IPS-20b (cell line): Measurements from ENCODE around the gene SHISA2.

Experiments
- H3K27ac ChIP-seq: one replicate; pipeline ENCODE4 v1.5.1; 2013; ENCODE audit warnings: low read length
- H3K27me3 ChIP-seq: 2 replicates; pipeline ENCODE4 v1.6.1; 2013; ENCODE audit warnings: mild to moderate bottlenecking, low read length, inconsistent platforms; ENCODE audit not compliant: insufficient read depth
- H3K36me3 ChIP-seq: 2 replicates; pipeline ENCODE4 v1.6.1; 2013; ENCODE audit warnings: low read depth, mild to moderate bottlenecking, inconsistent platforms, low read length, moderate library complexity; ENCODE audit not compliant: insufficient read depth
- H3K4me1 ChIP-seq: 2 replicates; pipeline ENCODE4 v1.6.1; 2013; ENCODE audit warnings: mild to moderate bottlenecking, control low read depth, inconsistent platforms, low read length, moderate library complexity; ENCODE audit not compliant: insufficient read depth
- H3K4me3 ChIP-seq: 2 replicates; pipeline ENCODE4 v1.5.1; 2013; ENCODE audit warnings: mild to moderate bottlenecking, low read length, inconsistent platforms
- H3K9ac ChIP-seq: 2 replicates; pipeline ENCODE4 v1.6.1; 2013; ENCODE audit warnings: low read depth, mild to moderate bottlenecking, inconsistent platforms, low read length, moderate library complexity
- H3K9me3 ChIP-seq: 2 replicates; pipeline ENCODE4 v1.6.1; 2013; ENCODE audit warnings: mild to moderate bottlenecking, low read depth, low read length, inconsistent platforms; ENCODE audit not compliant: insufficient read depth

SHISA2 gene

GRCh38 chr13:26046639-26047038 lies 5.2 kb downstream of the SHISA2 start:
- peaks cover 22% of the 10 kb centered on the region for H3K36me3 ChIP-seq
- peaks cover 47% of the 10 kb centered on the region for H3K27me3 ChIP-seq
- H3K9ac ChIP-seq: no peak overlapping the region
- no peaks in the 10 kb centered on the region for H3K9me3 ChIP-seq
- H3K4me1 ChIP-seq: no peaks in the 10 kb centered on the region; the same call in 1 of the 2 replicates
- no peak overlapping the region for H3K27ac ChIP-seq
- H3K4me3 ChIP-seq: no peak overlapping the region

- Histone ChIP-seq H3K4me3 (no peak overlapping the region), H3K9me3 (no peaks in the 10 kb centered on the region), H3K36me3 (peaks cover 22% of the 10 kb centered on the region), H3K27ac (no peak overlapping the region), H3K4me1 (no peaks in the 10 kb centered on the region; the same call in 1 of the 2 replicates), H3K27me3 (peaks cover 32% of the 10 kb centered on the region), H3K9ac (no peak overlapping the region)
Measured at GRCh38 chr13:26045142-26045541, 6.7 kb downstream of the SHISA2 start.

- H3K9me3 ChIP-seq: no peaks in the 10 kb centered on the region
- H3K4me3 ChIP-seq: no peak overlapping the region
- peaks cover 22% of the 10 kb centered on the region for H3K36me3 ChIP-seq
- H3K27ac ChIP-seq: no peak overlapping the region
- peaks cover 8% of the 10 kb centered on the region; the same call in 1 of the 2 replicates for H3K27me3 ChIP-seq
- no peak overlapping the region for H3K9ac ChIP-seq
- H3K4me1 ChIP-seq: no peaks in the 10 kb centered on the region
Measured at GRCh38 chr13:26042785-26043184, 9.0 kb downstream of the SHISA2 start.

GRCh38 chr13:26041444-26041843 lies 10.4 kb downstream of the SHISA2 start:
- Histone ChIP-seq H3K4me1 (no peaks in the 10 kb centered on the region), H3K4me3 (no peak overlapping the region), H3K36me3 (peaks cover 15% of the 10 kb centered on the region), H3K9ac (no peak overlapping the region), H3K9me3 (no peaks in the 10 kb centered on the region), H3K27ac (no peak overlapping the region), H3K27me3 (no peaks in the 10 kb centered on the region)

GRCh38 chr13:26038931-26039475 lies 12.8 kb downstream of the SHISA2 start:
- Histone ChIP-seq H3K27me3 (no peaks in the 10 kb centered on the region), H3K4me1 (no peaks in the 10 kb centered on the region), H3K4me3 (no peak overlapping the region), H3K27ac (no peak overlapping the region), H3K9ac (no peak overlapping the region), H3K9me3 (no peaks in the 10 kb centered on the region), H3K36me3 (no peaks in the 10 kb centered on the region)

- Histone ChIP-seq H3K9ac (no peak overlapping the region), H3K36me3 (no peaks in the 10 kb centered on the region), H3K27me3 (no peaks in the 10 kb centered on the region), H3K4me3 (no peak overlapping the region), H3K4me1 (peaks cover 3% of the 10 kb centered on the region; the same call in 1 of the 2 replicates), H3K27ac (no peak overlapping the region), H3K9me3 (no peaks in the 10 kb centered on the region)
Measured at GRCh38 chr13:26037302-26037701, 14.5 kb downstream of the SHISA2 start.

GRCh38 chr13:26036383-26036782 lies 15.4 kb downstream of the SHISA2 start:
- Histone ChIP-seq H3K36me3 (no peaks in the 10 kb centered on the region), H3K9me3 (no peaks in the 10 kb centered on the region), H3K4me1 (peaks cover 4% of the 10 kb centered on the region; the same call in 1 of the 2 replicates), H3K4me3 (no peak overlapping the region), H3K27me3 (no peaks in the 10 kb centered on the region), H3K9ac (no peak overlapping the region), H3K27ac (no peak overlapping the region)

GRCh38 chr13:26034018-26034417 lies 17.8 kb downstream of the SHISA2 start:
- no peaks in the 10 kb centered on the region for H3K36me3 ChIP-seq

GRCh38 chr13:26030331-26030730 lies 21.5 kb downstream of the SHISA2 start:
- Histone ChIP-seq H3K36me3 (no peaks in the 10 kb centered on the region), H3K9ac (no peak overlapping the region), H3K27ac (no peak overlapping the region)

More at GRCh38 chr13:26034018-26034417, 17.8 kb downstream of the SHISA2 start:
- H3K4me1 ChIP-seq: peaks cover 4% of the 10 kb centered on the region; the same call in 1 of the 2 replicates
- no peak overlapping the region for H3K4me3 ChIP-seq
- no peaks in the 10 kb centered on the region for H3K27me3 ChIP-seq
- H3K27ac ChIP-seq: no peak overlapping the region
- no peaks in the 10 kb centered on the region for H3K9me3 ChIP-seq
- no peak overlapping the region for H3K9ac ChIP-seq

GRCh38 chr13:26029581-26030136 lies 22.2 kb downstream of the SHISA2 start:
- H3K27ac ChIP-seq: no peak overlapping the region

More at GRCh38 chr13:26030331-26030730, 21.5 kb downstream of the SHISA2 start:
- H3K27me3 ChIP-seq: no peaks in the 10 kb centered on the region
- no peaks in the 10 kb centered on the region for H3K9me3 ChIP-seq
- peaks cover 4% of the 10 kb centered on the region; the same call in 1 of the 2 replicates for H3K4me1 ChIP-seq
- no peak overlapping the region for H3K4me3 ChIP-seq

GRCh38 chr13:26026211-26026610 lies 25.6 kb downstream of the SHISA2 start:
- no peak overlapping the region for H3K9ac ChIP-seq
- no peak overlapping the region for H3K4me3 ChIP-seq

More at GRCh38 chr13:26029581-26030136, 22.2 kb downstream of the SHISA2 start:
- no peaks in the 10 kb centered on the region for H3K27me3 ChIP-seq
- H3K9me3 ChIP-seq: no peaks in the 10 kb centered on the region
- no peaks in the 10 kb centered on the region for H3K36me3 ChIP-seq
- H3K4me3 ChIP-seq: no peak overlapping the region
- peaks cover 5% of the 10 kb centered on the region; the same call in 1 of the 2 replicates for H3K4me1 ChIP-seq
- no peak overlapping the region for H3K9ac ChIP-seq

GRCh38 chr13:26025771-26026170 lies 26.0 kb downstream of the SHISA2 start:
- Histone ChIP-seq H3K9ac (no peak overlapping the region), H3K4me1 (peaks cover 2% of the 10 kb centered on the region; the same call in 1 of the 2 replicates), H3K27ac (no peak overlapping the region), H3K4me3 (no peak overlapping the region), H3K36me3 (no peaks in the 10 kb centered on the region), H3K27me3 (no peaks in the 10 kb centered on the region), H3K9me3 (no peaks in the 10 kb centered on the region)

More at GRCh38 chr13:26026211-26026610, 25.6 kb downstream of the SHISA2 start:
- H3K9me3 ChIP-seq: no peaks in the 10 kb centered on the region
- H3K27ac ChIP-seq: no peak overlapping the region
- peaks cover 2% of the 10 kb centered on the region; the same call in 1 of the 2 replicates for H3K4me1 ChIP-seq
- no peaks in the 10 kb centered on the region for H3K27me3 ChIP-seq
- no peaks in the 10 kb centered on the region for H3K36me3 ChIP-seq
